ENCODE data around the gene TENM3. TPM values are rescaled to one million over a fixed set of nuclear protein-coding genes. Genes with fewer than 3 reads are reported as not detected.

The TENM3 gene
- total RNA-seq, 2 donors from 2014 or later, result 39.5 to 51.9 TPM

DNA sequence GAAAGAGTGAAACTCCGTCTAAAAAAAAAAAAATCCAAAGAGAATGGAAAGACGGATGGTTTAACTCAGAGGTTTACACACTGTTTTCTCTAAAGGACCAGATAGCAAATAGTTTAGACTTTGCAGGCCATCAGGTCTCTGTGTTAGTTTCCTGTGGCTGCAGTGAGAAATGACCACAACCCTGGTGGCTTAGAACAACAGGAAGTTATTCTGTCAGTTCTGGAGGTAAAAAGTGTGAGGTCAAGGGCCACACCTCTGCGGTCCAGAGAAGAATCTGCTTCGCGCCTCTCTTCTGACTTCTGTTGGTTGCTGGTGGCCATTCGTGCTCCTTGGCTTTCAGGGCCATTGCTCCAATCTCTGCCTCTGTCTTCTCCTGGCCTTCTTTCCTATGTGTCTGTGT is 76.9 kb downstream of the TENM3 start:
- WGBS, 2 experiments (ENCODE audit: insufficient coverage in 1 of 2, insufficient read length in 1 of 2), result 90 to 92% methylated on average over 6 of the region's 6 CpGs
- Histone ChIP-seq H3K27ac (ENCODE audit: low read depth, low read length) (no peak overlapping the region), H3K4me1 (ENCODE audit: control insufficient read depth, insufficient read depth, low read length) (no peaks in the 10 kb centered on the region), H3K9me3 (ENCODE audit: control insufficient read depth, low read length) (peaks cover 6% of the 10 kb centered on the region), H3K9ac (ENCODE audit: extremely low read depth, low read length, poor library complexity, severe bottlenecking) (no peak overlapping the region), H3K36me3 (ENCODE audit: control insufficient read depth, insufficient read depth, low read length) (no peaks in the 10 kb centered on the region), H3K27me3 (ENCODE audit: control insufficient read depth, insufficient read depth, low read length, poor library complexity, severe bottlenecking) (no peaks in the 10 kb centered on the region), H3K4me3 (ENCODE audit: low read length) (no peak overlapping the region)
- no peaks in the 10 kb centered on the region for H3K36me3 Mint-ChIP-seq (ENCODE audit: low read depth)
- H3K4me1 Mint-ChIP-seq, result peaks cover 8% of the 10 kb centered on the region
- no peak overlapping the region for H3K4me3 Mint-ChIP-seq
- TF ChIP-seq, protein P1, sequence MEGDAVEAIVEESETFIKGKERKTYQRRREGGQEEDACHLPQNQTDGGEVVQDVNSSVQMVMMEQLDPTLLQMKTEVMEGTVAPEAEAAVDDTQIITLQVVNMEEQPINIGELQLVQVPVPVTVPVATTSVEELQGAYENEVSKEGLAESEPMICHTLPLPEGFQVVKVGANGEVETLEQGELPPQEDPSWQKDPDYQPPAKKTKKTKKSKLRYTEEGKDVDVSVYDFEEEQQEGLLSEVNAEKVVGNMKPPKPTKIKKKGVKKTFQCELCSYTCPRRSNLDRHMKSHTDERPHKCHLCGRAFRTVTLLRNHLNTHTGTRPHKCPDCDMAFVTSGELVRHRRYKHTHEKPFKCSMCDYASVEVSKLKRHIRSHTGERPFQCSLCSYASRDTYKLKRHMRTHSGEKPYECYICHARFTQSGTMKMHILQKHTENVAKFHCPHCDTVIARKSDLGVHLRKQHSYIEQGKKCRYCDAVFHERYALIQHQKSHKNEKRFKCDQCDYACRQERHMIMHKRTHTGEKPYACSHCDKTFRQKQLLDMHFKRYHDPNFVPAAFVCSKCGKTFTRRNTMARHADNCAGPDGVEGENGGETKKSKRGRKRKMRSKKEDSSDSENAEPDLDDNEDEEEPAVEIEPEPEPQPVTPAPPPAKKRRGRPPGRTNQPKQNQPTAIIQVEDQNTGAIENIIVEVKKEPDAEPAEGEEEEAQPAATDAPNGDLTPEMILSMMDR (conservative IDR thresholded peaks at IDR 0.05), result no peak
- H3K9me3 Mint-ChIP-seq, result peaks cover 6% of the 10 kb centered on the region
- no peak for DNase-seq
- no peaks in the 10 kb centered on the region for H3K27me3 Mint-ChIP-seq (ENCODE audit: insufficient read depth)
- no peak overlapping the region for H3K27ac Mint-ChIP-seq

DNA sequence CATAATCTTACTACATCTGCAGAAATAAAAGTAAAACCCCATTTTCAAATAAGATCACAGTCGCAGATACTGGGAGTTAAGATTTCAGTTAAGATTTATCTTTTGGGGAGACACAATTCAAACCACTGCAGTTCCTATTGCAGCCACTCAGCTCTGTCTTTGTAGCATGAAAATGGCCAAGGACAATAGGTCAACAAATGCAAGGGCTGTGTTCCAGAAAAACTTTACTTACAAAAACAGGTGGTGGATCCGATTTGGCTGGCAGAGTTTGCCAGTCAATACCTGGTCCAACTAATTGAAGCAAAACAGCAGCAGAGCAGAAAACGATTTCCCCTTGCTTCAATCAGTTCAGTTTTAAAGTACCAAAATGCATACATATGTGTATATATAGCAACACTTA is 77.4 kb downstream of the TENM3 start:
- TF ChIP-seq, protein P1 (conservative IDR thresholded peaks at IDR 0.05), result peak; percentile 26
- Mint-ChIP-seq H3K27me3 (ENCODE audit: insufficient read depth) (no peaks in the 10 kb centered on the region), H3K36me3 (ENCODE audit: low read depth) (no peaks in the 10 kb centered on the region), H3K4me1 (peaks cover 8% of the 10 kb centered on the region), H3K4me3 (no peak overlapping the region), H3K27ac (no peak overlapping the region), H3K9me3 (peaks cover 3% of the 10 kb centered on the region)
- Histone ChIP-seq H3K4me1 (ENCODE audit: control insufficient read depth, insufficient read depth, low read length) (no peaks in the 10 kb centered on the region), H3K27ac (ENCODE audit: low read depth, low read length) (no peak overlapping the region), H3K9me3 (ENCODE audit: control insufficient read depth, low read length) (peaks cover under 1% of the 10 kb centered on the region), H3K27me3 (ENCODE audit: control insufficient read depth, insufficient read depth, low read length, poor library complexity, severe bottlenecking) (no peaks in the 10 kb centered on the region), H3K36me3 (ENCODE audit: control insufficient read depth, insufficient read depth, low read length) (no peaks in the 10 kb centered on the region), H3K4me3 (ENCODE audit: low read length) (no peak overlapping the region), H3K9ac (ENCODE audit: extremely low read depth, low read length, poor library complexity, severe bottlenecking) (no peak overlapping the region)
- no peak for DNase-seq
- 91 to 100% methylated on average over 2 to 3 of the region's 3 CpGs for WGBS, 2 experiments (ENCODE audit: insufficient coverage in 1 of 2, insufficient read length in 1 of 2)

DNA sequence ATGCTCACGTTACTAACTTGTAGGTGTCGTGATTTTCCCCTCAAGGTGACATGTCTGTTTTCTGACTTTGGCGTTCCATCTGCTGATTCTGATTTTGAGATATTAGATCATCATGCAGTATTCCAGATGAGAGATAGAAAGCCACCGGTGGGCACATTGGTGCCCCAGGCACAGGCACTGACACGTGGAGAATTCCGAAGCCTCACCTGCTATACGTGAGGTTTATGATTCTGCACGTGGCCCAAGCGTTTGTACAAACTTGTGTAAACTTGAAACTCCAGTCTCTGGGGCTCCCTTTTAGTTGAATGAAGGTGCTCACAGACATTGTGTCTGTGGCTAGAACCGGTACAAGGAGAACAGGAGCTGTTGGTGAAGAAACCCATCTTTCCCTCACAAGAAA is 81.1 kb downstream of the TENM3 start:
- no peak for DNase-seq
- no peak overlapping the region for H3K27ac ChIP-seq (ENCODE audit: low read depth, low read length)
- Mint-ChIP-seq H3K9me3 (no peaks in the 10 kb centered on the region), H3K27me3 (ENCODE audit: insufficient read depth) (no peaks in the 10 kb centered on the region), H3K36me3 (ENCODE audit: low read depth) (no peaks in the 10 kb centered on the region), H3K4me1 (peaks cover 8% of the 10 kb centered on the region), H3K27ac (no peak overlapping the region), H3K4me3 (no peak overlapping the region)
- H3K9ac ChIP-seq (ENCODE audit: extremely low read depth, low read length, poor library complexity, severe bottlenecking), result no peak overlapping the region
- H3K9me3 ChIP-seq (ENCODE audit: control insufficient read depth, low read length), result no peaks in the 10 kb centered on the region
- WGBS, 2 experiments (ENCODE audit: insufficient coverage in 1 of 2, insufficient read length in 1 of 2), result 95 to 99% methylated on average over 10 of the region's 10 CpGs
- TF ChIP-seq, protein P1 (conservative IDR thresholded peaks at IDR 0.05), result no peak
- H3K27me3 ChIP-seq (ENCODE audit: control insufficient read depth, insufficient read depth, low read length, poor library complexity, severe bottlenecking), result no peaks in the 10 kb centered on the region
- no peaks in the 10 kb centered on the region for H3K36me3 ChIP-seq (ENCODE audit: control insufficient read depth, insufficient read depth, low read length)
- H3K4me1 ChIP-seq (ENCODE audit: control insufficient read depth, insufficient read depth, low read length), result no peaks in the 10 kb centered on the region
- no peak overlapping the region for H3K4me3 ChIP-seq (ENCODE audit: low read length)

Data from endodermal cell (in vitro differentiated cells).